Large intestine (tissue), 3 donors: ENCODE results near the gene RLN2. TPM values are rescaled to one million over a fixed set of nuclear protein-coding genes. Genes with fewer than 3 reads are reported as not detected.
"Not testable (repeated sequence)": the region's sequence is repeated elsewhere in the genome, so short reads cannot be mapped to it uniquely, and the experiment has no call there.

Experiments used
- DNase-seq, 2 donors: peaks; one replicate each; pipeline versions ENCODE4 v3.0.0 to v3.0.0-alpha.2; 2013
- H3K27ac ChIP-seq: one replicate; pipeline ENCODE4 v1.5.1; 2013; ENCODE audit warnings: low read length
- H3K27me3 ChIP-seq: 2 replicates; pipeline ENCODE4 v1.6.1; 2013; ENCODE audit warnings: low read length; ENCODE audit not compliant: control insufficient read depth, insufficient read depth
- H3K36me3 ChIP-seq: 2 replicates; pipeline ENCODE4 v1.6.1; 2013; ENCODE audit warnings: low read length; ENCODE audit not compliant: control insufficient read depth, insufficient read depth
- H3K4me1 ChIP-seq: one replicate; pipeline ENCODE4 v1.6.1; 2013; ENCODE audit warnings: low read length; ENCODE audit not compliant: control insufficient read depth, insufficient read depth
- H3K4me3 ChIP-seq: one replicate; pipeline ENCODE4 v1.5.1; 2013; ENCODE audit warnings: low read length
- H3K9me3 ChIP-seq: one replicate; pipeline ENCODE4 v1.6.1; 2013; ENCODE audit warnings: mild to moderate bottlenecking, low read depth, low read length, moderate library complexity; ENCODE audit not compliant: control insufficient read depth
- WGBS: methylation state at CpG from one replicate; pipeline ENCODE4 v1.1.5; 2013; ENCODE audit warnings: low lambda C conversion rate; ENCODE audit not compliant: insufficient coverage; 5-methylcytosine and 5-hydroxymethylcytosine counted together
- polyA plus RNA-seq: library from polyadenylated mRNA; unstranded; fragments of 120-200 nt; gene quantifications from one replicate; pipeline ENCODE4 v1.2.1, GENCODE V29; 2013

RLN2 gene
- polyA plus RNA-seq, 1 donor: 0.22 TPM

GRCh38 chr9:5321058-5321457 lies 16.5 kb upstream of the RLN2 start:
- DNase-seq: no peak
- Histone ChIP-seq H3K4me1 (no peaks in the 10 kb centered on the region), H3K36me3 (no peaks in the 10 kb centered on the region), H3K9me3 (no peaks in the 10 kb centered on the region), H3K27ac (no peak overlapping the region), H3K4me3 (no peak overlapping the region), H3K27me3 (no peaks in the 10 kb centered on the region)
- 88% methylated on average over 1 of the region's 1 CpG for WGBS

GRCh38 chr9:5316406-5316805 lies 11.9 kb upstream of the RLN2 start:
- H3K36me3 ChIP-seq, H3K4me1 ChIP-seq, H3K4me3 ChIP-seq, H3K27ac ChIP-seq, DNase-seq, H3K27me3 ChIP-seq, H3K9me3 ChIP-seq: not testable (repeated sequence)
- no CpG with 5 or more reads among the region's 1 CpG for WGBS

GRCh38 chr9:5315187-5315923 lies 10.8 kb upstream of the RLN2 start:
- H3K4me1 ChIP-seq: no peaks in the 10 kb centered on the region
- H3K27me3 ChIP-seq: no peaks in the 10 kb centered on the region
- 64% methylated on average over 3 of the region's 4 CpGs for WGBS
- no peaks in the 10 kb centered on the region for H3K9me3 ChIP-seq
- H3K4me3 ChIP-seq: no peak overlapping the region
- H3K27ac ChIP-seq: no peak overlapping the region
- no peak for DNase-seq
- no peaks in the 10 kb centered on the region for H3K36me3 ChIP-seq

- no peak overlapping the region for H3K4me3 ChIP-seq
- no peak overlapping the region for H3K27ac ChIP-seq
- no peak for DNase-seq
- H3K4me1 ChIP-seq: no peaks in the 10 kb centered on the region
- H3K27me3 ChIP-seq: peaks cover 6% of the 10 kb centered on the region
- H3K9me3 ChIP-seq: no peaks in the 10 kb centered on the region
- H3K36me3 ChIP-seq: no peaks in the 10 kb centered on the region
Measured at GRCh38 chr9:5310851-5311250, 6.3 kb upstream of the RLN2 start.

GRCh38 chr9:5305741-5306140 lies 1.2 kb upstream of the RLN2 start:
- Histone ChIP-seq H3K9me3 (no peaks in the 10 kb centered on the region), H3K36me3 (no peaks in the 10 kb centered on the region), H3K27me3 (peaks cover 10% of the 10 kb centered on the region), H3K4me1 (no peaks in the 10 kb centered on the region), H3K4me3 (no peak overlapping the region), H3K27ac (no peak overlapping the region)
- DNase-seq: no peak
- WGBS: 60% methylated on average over 1 of the region's 2 CpGs

GRCh38 chr9:5301544-5301943 lies 3.0 kb downstream of the RLN2 start:
- H3K9me3 ChIP-seq: no peaks in the 10 kb centered on the region
- peaks cover 4% of the 10 kb centered on the region for H3K27me3 ChIP-seq
- 80% methylated on average over 1 of the region's 4 CpGs for WGBS
- no peaks in the 10 kb centered on the region for H3K36me3 ChIP-seq
- no peak overlapping the region for H3K4me3 ChIP-seq
- H3K4me1 ChIP-seq: no peaks in the 10 kb centered on the region
- DNase-seq: no peak
- no peak overlapping the region for H3K27ac ChIP-seq

- H3K4me3 ChIP-seq: no peak overlapping the region
- no CpG with 5 or more reads among the region's 1 CpG for WGBS
- H3K27me3 ChIP-seq: peaks cover 2% of the 10 kb centered on the region
- no peaks in the 10 kb centered on the region for H3K36me3 ChIP-seq
- no peaks in the 10 kb centered on the region for H3K9me3 ChIP-seq
- no peak for DNase-seq
- no peak overlapping the region for H3K27ac ChIP-seq
- no peaks in the 10 kb centered on the region for H3K4me1 ChIP-seq
Measured at GRCh38 chr9:5292141-5292540, 12.4 kb downstream of the RLN2 start.

- WGBS: no CpG with 5 or more reads among the region's 1 CpG
- H3K4me3 ChIP-seq: no peak overlapping the region
- H3K4me1 ChIP-seq: no peaks in the 10 kb centered on the region
- H3K36me3 ChIP-seq: no peaks in the 10 kb centered on the region
- H3K27me3 ChIP-seq: peaks cover 2% of the 10 kb centered on the region
- H3K27ac ChIP-seq: no peak overlapping the region
- DNase-seq: no peak
- H3K9me3 ChIP-seq: no peaks in the 10 kb centered on the region
Measured at GRCh38 chr9:5288591-5288990, 15.9 kb downstream of the RLN2 start.

- H3K27me3 ChIP-seq: no peaks in the 10 kb centered on the region
- H3K4me3 ChIP-seq: no peak overlapping the region
- no peaks in the 10 kb centered on the region for H3K4me1 ChIP-seq
- DNase-seq: no peak
- no peaks in the 10 kb centered on the region for H3K36me3 ChIP-seq
- H3K9me3 ChIP-seq: no peaks in the 10 kb centered on the region
- no peak overlapping the region for H3K27ac ChIP-seq
Measured at GRCh38 chr9:5286262-5286661, 18.3 kb downstream of the RLN2 start.

GRCh38 chr9:5278486-5278885 lies 26.0 kb downstream of the RLN2 start:
- H3K4me1 ChIP-seq: no peaks in the 10 kb centered on the region
- no CpG with 5 or more reads among the region's 2 CpGs for WGBS
- no peaks in the 10 kb centered on the region for H3K27me3 ChIP-seq
- no peak for DNase-seq
- H3K36me3 ChIP-seq: no peaks in the 10 kb centered on the region
- H3K27ac ChIP-seq: no peak overlapping the region
- no peak overlapping the region for H3K4me3 ChIP-seq
- no peaks in the 10 kb centered on the region for H3K9me3 ChIP-seq

- DNase-seq: no peak
- Histone ChIP-seq H3K27ac (no peak overlapping the region), H3K4me1 (no peaks in the 10 kb centered on the region), H3K9me3 (no peaks in the 10 kb centered on the region), H3K4me3 (no peak overlapping the region), H3K36me3 (no peaks in the 10 kb centered on the region), H3K27me3 (no peaks in the 10 kb centered on the region)
- 93% methylated on average over 2 of the region's 2 CpGs for WGBS
Measured at GRCh38 chr9:5274770-5275169, 29.7 kb downstream of the RLN2 start.
